ENCODE measurements around the gene SORCS2.

The SORCS2 gene

DNA sequence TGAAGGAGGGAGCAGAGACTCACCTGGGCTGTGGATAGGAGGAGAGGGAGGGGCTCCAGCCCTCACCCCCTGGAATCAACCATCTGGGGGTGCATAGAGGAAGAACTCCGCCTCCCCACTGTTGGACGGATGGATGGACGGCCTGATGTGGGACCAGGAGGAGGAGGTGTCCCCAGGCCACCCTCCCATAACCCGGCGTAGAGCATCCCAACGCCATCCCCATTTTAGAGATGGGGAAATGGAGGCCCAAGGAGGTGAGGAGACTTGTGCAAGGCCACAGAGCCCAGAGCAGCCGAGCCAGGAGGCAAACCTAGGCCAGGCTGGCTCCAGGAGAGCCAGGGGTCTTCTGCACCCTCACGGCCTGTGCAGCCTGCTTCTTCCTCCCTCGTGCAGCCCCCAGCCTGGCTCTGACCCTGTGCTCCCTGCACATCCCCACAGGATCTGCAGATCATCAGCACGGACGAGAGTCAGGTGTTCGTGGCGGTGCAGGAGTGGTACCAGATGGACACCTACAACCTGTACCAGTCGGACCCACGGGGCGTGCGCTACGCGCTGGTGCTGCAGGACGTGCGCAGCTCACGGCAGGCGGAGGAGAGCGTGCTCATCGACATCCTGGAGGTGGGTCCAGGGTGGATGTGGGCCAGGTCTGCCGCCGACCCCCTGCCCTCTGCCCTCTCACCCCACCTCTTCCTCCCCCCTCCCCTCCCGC is 483.4 kb downstream of the SORCS2 start:
- Histone ChIP-seq H3K4me1 (ENCODE audit: control insufficient read depth, insufficient read depth, low read length) (no peaks in the 10 kb centered on the region), H3K9ac (ENCODE audit: low read depth, low read length) (no peak overlapping the region), H3K36me3 (ENCODE audit: control insufficient read depth, insufficient read depth, low read length) (no peaks in the 10 kb centered on the region), H3K9me3 (ENCODE audit: control insufficient read depth, insufficient read depth, low read length) (no peaks in the 10 kb centered on the region), H3K27me3 (ENCODE audit: control insufficient read depth, insufficient read depth, low read length) (no peaks in the 10 kb centered on the region), H3K4me3 (ENCODE audit: low read depth, low read length) (no peak overlapping the region)

- H3K36me3 ChIP-seq (ENCODE audit: control insufficient read depth, insufficient read depth, low read length) = no peaks in the 10 kb centered on the region
- no peak overlapping the region for H3K4me3 ChIP-seq (ENCODE audit: low read depth, low read length)
- H3K4me1 ChIP-seq (ENCODE audit: control insufficient read depth, insufficient read depth, low read length) = no peaks in the 10 kb centered on the region
- H3K9ac ChIP-seq (ENCODE audit: low read depth, low read length) = no peak overlapping the region
- no peaks in the 10 kb centered on the region for H3K9me3 ChIP-seq (ENCODE audit: control insufficient read depth, insufficient read depth, low read length)
- H3K27me3 ChIP-seq (ENCODE audit: control insufficient read depth, insufficient read depth, low read length) = no peaks in the 10 kb centered on the region
These were observed 484.1 kb downstream of the SORCS2 start for GRCh38 chr4:7676398-7676922.

- Histone ChIP-seq H3K36me3 (ENCODE audit: control insufficient read depth, insufficient read depth, low read length) (no peaks in the 10 kb centered on the region), H3K4me1 (ENCODE audit: control insufficient read depth, insufficient read depth, low read length) (no peaks in the 10 kb centered on the region), H3K9me3 (ENCODE audit: control insufficient read depth, insufficient read depth, low read length) (no peaks in the 10 kb centered on the region), H3K4me3 (ENCODE audit: low read depth, low read length) (no peak overlapping the region), H3K9ac (ENCODE audit: low read depth, low read length) (no peak overlapping the region), H3K27me3 (ENCODE audit: control insufficient read depth, insufficient read depth, low read length) (no peaks in the 10 kb centered on the region)
These were observed 484.7 kb downstream of the SORCS2 start for GRCh38 chr4:7677086-7677485.

DNA sequence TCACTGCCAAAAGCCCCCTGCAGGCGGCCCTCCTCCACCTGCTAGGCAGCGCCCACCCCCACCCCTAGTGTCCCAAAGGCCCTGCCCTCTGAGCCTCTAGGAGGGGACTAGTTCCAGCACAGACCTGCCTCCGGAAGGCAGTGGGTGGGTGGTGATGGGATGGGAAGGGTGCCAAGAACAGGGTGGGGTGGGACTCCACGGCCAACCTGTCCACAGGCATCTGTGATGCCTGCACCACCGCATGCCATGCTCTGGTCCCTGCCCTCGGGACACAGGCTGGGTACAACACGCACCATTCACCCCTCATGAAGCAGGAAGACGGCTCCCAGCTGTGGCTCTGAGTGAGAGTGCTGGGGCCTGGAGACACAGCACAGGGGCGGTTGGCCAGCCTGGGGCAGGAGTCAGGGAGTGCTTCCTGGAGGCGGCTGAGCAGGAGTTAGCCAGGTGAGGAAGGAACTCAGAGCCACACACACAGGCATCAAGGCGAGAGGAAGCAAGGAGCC is 485.5 kb downstream of the SORCS2 start:
- no peak overlapping the region for H3K9ac ChIP-seq (ENCODE audit: low read depth, low read length)
- no peaks in the 10 kb centered on the region for H3K27me3 ChIP-seq (ENCODE audit: control insufficient read depth, insufficient read depth, low read length)
- no peaks in the 10 kb centered on the region for H3K4me1 ChIP-seq (ENCODE audit: control insufficient read depth, insufficient read depth, low read length)

DNA sequence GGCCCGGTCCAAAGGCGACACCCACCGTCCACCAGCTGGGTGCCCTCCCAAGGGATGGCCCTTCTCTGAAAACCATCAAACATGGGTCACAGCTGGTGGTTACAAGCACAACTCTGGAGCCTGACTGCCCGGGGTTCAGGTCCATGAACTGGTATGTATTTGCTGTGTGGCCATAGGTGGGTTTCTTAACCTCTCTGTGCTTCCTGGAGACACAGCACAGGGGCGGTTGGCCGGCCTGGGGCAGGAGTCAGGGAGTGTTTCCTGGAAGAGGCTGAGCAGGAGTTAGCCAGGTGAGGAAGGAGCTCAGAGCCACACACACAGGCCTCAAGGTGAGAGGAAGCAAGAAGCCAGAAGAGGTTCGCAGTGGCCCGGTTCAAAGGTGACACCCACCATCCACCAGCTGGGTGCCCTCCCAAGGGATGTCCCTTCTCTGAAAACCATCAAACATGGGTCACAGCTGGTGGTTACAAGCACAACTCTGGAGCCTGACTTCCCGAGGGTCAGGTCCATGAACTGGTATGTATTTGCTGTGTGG is 486.0 kb downstream of the SORCS2 start:
- no peak overlapping the region for H3K4me3 ChIP-seq (ENCODE audit: low read depth, low read length)
- no peaks in the 10 kb centered on the region for H3K27me3 ChIP-seq (ENCODE audit: control insufficient read depth, insufficient read depth, low read length)
- H3K9ac ChIP-seq (ENCODE audit: low read depth, low read length) = no peak overlapping the region
- no peaks in the 10 kb centered on the region for H3K9me3 ChIP-seq (ENCODE audit: control insufficient read depth, insufficient read depth, low read length)
- no peaks in the 10 kb centered on the region for H3K36me3 ChIP-seq (ENCODE audit: control insufficient read depth, insufficient read depth, low read length)
- H3K4me1 ChIP-seq (ENCODE audit: control insufficient read depth, insufficient read depth, low read length) = no peaks in the 10 kb centered on the region

More for the DNA sequence above, 485.5 kb downstream of the SORCS2 start:
- H3K4me3 ChIP-seq (ENCODE audit: low read depth, low read length) = no peak overlapping the region
- no peaks in the 10 kb centered on the region for H3K36me3 ChIP-seq (ENCODE audit: control insufficient read depth, insufficient read depth, low read length)
- H3K9me3 ChIP-seq (ENCODE audit: control insufficient read depth, insufficient read depth, low read length) = no peaks in the 10 kb centered on the region

GRCh38 chr4:7679406-7680040 is 487.2 kb downstream of the SORCS2 start:
- Histone ChIP-seq H3K4me1 (ENCODE audit: control insufficient read depth, insufficient read depth, low read length) (no peaks in the 10 kb centered on the region), H3K9ac (ENCODE audit: low read depth, low read length) (no peak overlapping the region), H3K36me3 (ENCODE audit: control insufficient read depth, insufficient read depth, low read length) (no peaks in the 10 kb centered on the region), H3K27me3 (ENCODE audit: control insufficient read depth, insufficient read depth, low read length) (no peaks in the 10 kb centered on the region), H3K4me3 (ENCODE audit: low read depth, low read length) (no peak overlapping the region), H3K9me3 (ENCODE audit: control insufficient read depth, insufficient read depth, low read length) (no peaks in the 10 kb centered on the region)

GRCh38 chr4:7680106-7680505 is 487.8 kb downstream of the SORCS2 start:
- no peak overlapping the region for H3K9ac ChIP-seq (ENCODE audit: low read depth, low read length)
- no peaks in the 10 kb centered on the region for H3K36me3 ChIP-seq (ENCODE audit: control insufficient read depth, insufficient read depth, low read length)
- no peak overlapping the region for H3K4me3 ChIP-seq (ENCODE audit: low read depth, low read length)
- no peaks in the 10 kb centered on the region for H3K27me3 ChIP-seq (ENCODE audit: control insufficient read depth, insufficient read depth, low read length)
- H3K9me3 ChIP-seq (ENCODE audit: control insufficient read depth, insufficient read depth, low read length) = no peaks in the 10 kb centered on the region
- no peaks in the 10 kb centered on the region for H3K4me1 ChIP-seq (ENCODE audit: control insufficient read depth, insufficient read depth, low read length)

- no peaks in the 10 kb centered on the region for H3K4me1 ChIP-seq (ENCODE audit: control insufficient read depth, insufficient read depth, low read length)
- H3K9me3 ChIP-seq (ENCODE audit: control insufficient read depth, insufficient read depth, low read length) = no peaks in the 10 kb centered on the region
- H3K36me3 ChIP-seq (ENCODE audit: control insufficient read depth, insufficient read depth, low read length) = no peaks in the 10 kb centered on the region
- H3K9ac ChIP-seq (ENCODE audit: low read depth, low read length) = no peak overlapping the region
- no peaks in the 10 kb centered on the region for H3K27me3 ChIP-seq (ENCODE audit: control insufficient read depth, insufficient read depth, low read length)
- no peak overlapping the region for H3K4me3 ChIP-seq (ENCODE audit: low read depth, low read length)
These were observed 488.4 kb downstream of the SORCS2 start for GRCh38 chr4:7680731-7681130.

DNA sequence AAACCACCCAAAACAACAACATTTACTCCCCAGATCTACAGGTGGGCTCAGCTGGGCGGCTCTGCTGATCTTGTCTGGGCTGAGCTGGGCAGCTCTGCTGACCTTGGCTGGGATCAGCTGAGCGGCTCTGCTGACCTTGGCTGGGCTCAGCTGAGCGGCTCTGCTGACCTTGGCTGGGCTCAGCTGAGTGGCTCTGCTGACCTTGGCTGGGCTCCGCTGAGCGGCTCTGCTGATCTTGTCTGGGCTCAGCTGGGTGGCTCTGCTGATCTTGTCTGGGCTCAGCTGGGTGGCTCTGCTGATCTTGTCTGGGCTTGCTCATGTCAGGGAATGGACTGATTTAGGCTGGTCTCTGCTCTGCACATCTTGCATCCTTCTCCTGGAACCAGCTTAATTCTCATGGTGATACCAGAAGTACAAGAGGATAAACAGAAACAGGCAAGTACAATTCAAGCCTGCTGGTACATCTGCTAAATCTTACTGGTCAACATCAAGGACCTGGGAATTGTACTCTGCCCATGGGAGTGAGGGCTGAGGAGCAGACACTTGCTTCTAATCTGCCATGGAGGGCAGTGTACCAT is 490.9 kb downstream of the SORCS2 start:
- Histone ChIP-seq H3K9me3 (ENCODE audit: control insufficient read depth, insufficient read depth, low read length) (no peaks in the 10 kb centered on the region), H3K4me1 (ENCODE audit: control insufficient read depth, insufficient read depth, low read length) (no peaks in the 10 kb centered on the region), H3K4me3 (ENCODE audit: low read depth, low read length) (no peak overlapping the region), H3K27me3 (ENCODE audit: control insufficient read depth, insufficient read depth, low read length) (no peaks in the 10 kb centered on the region), H3K36me3 (ENCODE audit: control insufficient read depth, insufficient read depth, low read length) (no peaks in the 10 kb centered on the region), H3K9ac (ENCODE audit: low read depth, low read length) (no peak overlapping the region)

DNA sequence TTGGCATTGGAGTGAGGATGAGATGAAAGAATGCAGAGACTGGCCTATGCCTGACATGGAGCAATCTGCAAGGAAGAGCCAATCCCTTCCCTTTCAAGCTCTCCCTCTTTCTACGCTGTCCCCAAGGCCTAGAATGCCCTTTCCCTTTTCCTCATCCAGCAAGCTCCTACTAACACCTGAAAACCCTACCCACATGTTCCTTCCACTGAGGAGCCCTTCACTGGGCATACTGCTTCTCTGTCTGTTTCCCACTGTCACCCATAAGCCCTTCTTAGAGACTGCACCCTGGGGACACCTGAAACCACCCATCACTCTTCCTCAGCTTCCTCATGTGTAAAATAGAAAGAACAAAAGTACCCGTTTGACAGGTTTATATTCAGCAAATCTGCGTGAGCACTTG is 492.0 kb downstream of the SORCS2 start:
- Histone ChIP-seq H3K27me3 (ENCODE audit: control insufficient read depth, insufficient read depth, low read length) (no peaks in the 10 kb centered on the region), H3K9ac (ENCODE audit: low read depth, low read length) (no peak overlapping the region), H3K4me1 (ENCODE audit: control insufficient read depth, insufficient read depth, low read length) (no peaks in the 10 kb centered on the region), H3K4me3 (ENCODE audit: low read depth, low read length) (no peak overlapping the region), H3K9me3 (ENCODE audit: control insufficient read depth, insufficient read depth, low read length) (no peaks in the 10 kb centered on the region), H3K36me3 (ENCODE audit: control insufficient read depth, insufficient read depth, low read length) (no peaks in the 10 kb centered on the region)

DNA sequence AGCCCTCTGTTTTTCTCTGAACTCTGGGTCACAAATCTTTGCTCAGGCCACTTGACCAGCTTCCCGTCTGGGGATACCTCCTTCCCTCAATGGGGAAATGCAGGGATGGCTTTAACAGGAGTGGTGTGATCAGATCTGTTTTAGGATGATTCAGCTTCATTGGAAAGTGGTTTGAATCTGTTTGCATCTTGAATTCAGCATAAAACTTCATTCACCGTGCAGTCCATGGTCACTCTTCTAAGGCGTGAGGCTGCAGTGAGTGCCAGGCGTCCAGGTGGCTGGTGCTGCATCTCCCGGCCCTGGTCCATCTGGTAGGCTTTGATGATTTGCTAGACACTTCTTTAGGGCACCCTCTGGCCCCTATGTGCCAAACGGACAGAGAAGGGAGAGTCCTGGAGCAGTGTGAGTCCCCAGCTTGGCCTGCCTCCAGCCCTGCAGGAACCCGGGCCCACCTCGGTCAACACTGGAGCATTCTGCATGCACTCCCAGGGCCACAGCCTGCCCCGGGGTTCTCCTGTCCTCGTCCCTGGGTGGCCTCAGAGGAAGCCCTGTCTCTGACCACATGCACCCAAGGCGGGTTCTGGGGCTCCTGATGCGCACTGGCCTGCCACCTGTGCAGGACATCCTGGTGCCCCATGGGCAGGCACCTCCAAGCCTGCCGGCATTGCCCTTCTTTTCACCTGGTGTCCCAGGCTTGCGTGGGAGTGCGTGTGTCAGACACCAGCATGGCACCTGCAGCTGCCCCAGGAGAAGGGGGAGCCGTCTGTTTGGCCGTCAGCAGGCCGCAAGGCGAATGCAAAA is 493.9 kb downstream of the SORCS2 start:
- Histone ChIP-seq H3K4me1 (ENCODE audit: control insufficient read depth, insufficient read depth, low read length) (no peaks in the 10 kb centered on the region), H3K27me3 (ENCODE audit: control insufficient read depth, insufficient read depth, low read length) (no peaks in the 10 kb centered on the region), H3K9me3 (ENCODE audit: control insufficient read depth, insufficient read depth, low read length) (no peaks in the 10 kb centered on the region), H3K9ac (ENCODE audit: low read depth, low read length) (no peak overlapping the region), H3K4me3 (ENCODE audit: low read depth, low read length) (no peak overlapping the region), H3K36me3 (ENCODE audit: control insufficient read depth, insufficient read depth, low read length) (no peaks in the 10 kb centered on the region)

Measured in iPS-15b (cell line).